ENCODE data around the gene NFAM1.

DNA sequence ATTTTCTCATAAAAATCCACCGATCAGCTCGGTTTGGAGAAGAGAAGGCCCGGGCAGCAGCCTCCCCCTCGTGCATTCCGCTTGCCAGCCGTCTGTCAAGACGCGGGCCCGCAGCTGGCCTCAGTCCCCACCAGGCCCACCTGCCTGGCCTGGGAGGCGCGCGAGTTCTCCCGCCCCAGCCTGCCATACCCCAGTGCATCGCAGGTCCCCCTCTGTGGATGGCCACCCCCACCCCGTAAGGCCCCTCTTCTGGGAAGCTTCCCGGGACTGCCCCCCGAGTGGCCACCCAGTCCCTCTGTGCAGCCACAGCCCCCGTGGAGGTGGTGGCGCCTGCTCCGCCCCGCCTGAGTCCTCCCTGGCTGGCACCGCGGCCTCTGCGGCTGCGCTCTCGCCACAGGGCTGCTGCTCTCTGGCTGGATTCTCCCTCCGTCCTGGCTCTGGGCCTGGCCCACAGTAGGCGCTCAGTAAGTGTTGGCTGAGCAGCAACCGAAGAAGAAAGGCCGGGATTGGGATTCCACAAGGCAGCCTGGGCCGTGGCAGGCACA is 87.8 kb downstream of the NFAM1 start:
- no peak for TF ChIP-seq POLR2A (IDR thresholded peaks at IDR 0.05; ENCODE audit: low read length)
- no peak for TF ChIP-seq GATA1 (IDR thresholded peaks at IDR 0.05; ENCODE audit: low read depth, low read length)

All from erythroblast (primary cell).